GM23338 (cell line): ENCODE results near the gene LCP2.

Experiments used
- CTCF ChIP-seq, 2 experiments: fragments of 200-600 bp in 1 of 2; sonication (generic) in 1 of 2; conservative IDR thresholded peaks; 2 replicates each; pipeline versions ENCODE4 v1.5.1 to v1.6.1; 2016 to 2017; ENCODE audit warnings: antibody characterized with exemption in 2 of 2, low read depth in 2 of 2, mild to moderate bottlenecking in 2 of 2, moderate library complexity in 1 of 2
- EZH2phosphoT487 ChIP-seq: fragments of 200-600 bp; sonication (generic); IDR thresholded peaks from one replicate; pipeline ENCODE4 v1.8.1; 2018; ENCODE audit warnings: antibody characterized with exemption; ENCODE audit not compliant: unreplicated experiment

- TF ChIP-seq CTCF (conservative IDR thresholded peaks at IDR 0.05; ENCODE audit: low read depth in 2 of 2) (no peak), EZH2phosphoT487 (no peak)
Observed at GRCh38 chr5:170257370-170257769, 40.2 kb downstream of the LCP2 start.
